Stimulated activated CD8-positive, alpha-beta memory T cell treated with anti-CD3 and anti-CD28 coated beads, Interleukin-7, amount 100 ng/mL, for 24 hours (primary cell): ENCODE results near the gene RBMS3.
"Not testable (repeated sequence)": the region's sequence is repeated elsewhere in the genome, so short reads cannot be mapped to it uniquely, and the experiment has no call there.

ENCODE experiments used
- DNase-seq: peaks from one replicate; pipeline ENCODE4 v3.0.0-alpha.2; 2020; ENCODE audit warnings: low read depth

The RBMS3 gene

DNA sequence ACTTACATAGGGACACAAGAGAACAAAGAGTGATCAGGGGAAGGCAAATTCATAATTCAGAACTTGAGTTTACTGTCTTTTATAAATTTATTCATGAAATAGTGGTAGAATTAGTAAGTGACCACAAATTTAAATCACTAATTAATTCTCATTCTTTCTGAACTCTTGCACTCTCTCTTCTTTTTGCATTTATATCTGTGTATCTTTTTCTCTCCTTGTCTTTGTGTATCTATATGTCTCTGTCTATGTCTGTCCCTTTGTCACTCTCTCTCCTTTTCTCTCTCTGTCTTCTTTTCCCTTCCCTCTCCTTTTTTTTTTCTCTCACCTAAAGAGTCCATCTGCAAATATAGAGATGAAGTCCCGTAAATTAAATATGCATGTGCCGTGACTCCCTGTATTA lies 31.5 kb downstream of the RBMS3 start:
- DNase-seq, result no peak

GRCh38 chr3:29312960-29313452 lies 32.1 kb downstream of the RBMS3 start:
- no peak for DNase-seq

DNA sequence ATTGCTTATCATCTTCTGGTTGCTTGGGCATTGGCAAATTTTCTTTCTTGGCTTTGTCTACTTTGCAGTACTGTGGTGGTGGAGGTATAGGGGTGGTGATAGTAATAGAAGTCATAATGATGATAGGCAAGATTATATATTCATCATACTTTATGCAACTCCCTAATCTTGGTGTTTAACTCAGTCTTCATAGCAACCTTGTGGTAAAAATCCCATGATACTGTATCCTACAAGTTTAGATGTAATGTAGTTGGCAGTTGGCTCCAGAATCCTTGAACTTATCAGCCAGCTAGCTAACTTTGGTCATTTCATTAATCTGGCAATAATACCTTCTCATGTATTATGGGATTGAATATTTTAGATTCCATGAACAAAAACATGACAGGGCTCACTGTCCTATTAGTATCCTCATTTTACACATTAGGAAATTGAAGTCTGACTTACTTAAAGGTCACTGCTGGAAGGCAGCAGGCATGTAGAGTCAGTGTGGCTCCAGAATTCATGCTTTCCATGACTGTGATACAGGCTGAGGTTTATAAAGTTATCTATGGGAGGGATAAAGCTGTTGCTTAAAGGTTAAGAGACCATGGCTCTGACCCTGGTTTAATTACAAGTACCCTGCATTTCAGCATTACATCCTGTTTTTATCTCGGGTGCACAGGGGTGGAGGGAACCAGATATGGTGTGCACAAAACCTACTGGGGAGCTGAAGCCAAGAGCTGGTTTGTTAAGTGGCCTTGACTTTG lies 33.3 kb downstream of the RBMS3 start:
- no peak for DNase-seq

GRCh38 chr3:29314727-29315088 lies 33.8 kb downstream of the RBMS3 start:
- no peak for DNase-seq

GRCh38 chr3:29317659-29318173 lies 36.8 kb downstream of the RBMS3 start:
- no peak for DNase-seq

- DNase-seq, result no peak
Observed at GRCh38 chr3:29318251-29318650, 37.4 kb downstream of the RBMS3 start.

DNA sequence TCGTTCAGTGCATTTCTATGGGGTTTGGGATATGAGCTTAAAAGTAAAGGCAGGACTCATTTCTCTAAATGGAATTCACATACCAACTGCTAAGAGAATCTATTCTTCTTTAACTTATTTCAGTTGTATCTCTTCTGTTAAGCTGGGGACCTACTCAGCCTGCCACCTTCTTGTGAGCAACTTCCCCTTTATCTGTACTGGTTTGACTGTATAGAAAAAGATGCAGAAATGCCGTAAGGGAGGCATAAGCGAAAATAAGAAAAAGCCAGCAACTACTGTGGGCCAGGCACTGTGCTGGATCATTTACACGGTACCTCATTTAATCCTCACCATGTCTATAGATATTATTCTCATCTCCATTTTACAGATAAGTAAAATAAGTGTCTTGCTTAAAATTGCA lies 38.4 kb downstream of the RBMS3 start:
- DNase-seq, result no peak

DNA sequence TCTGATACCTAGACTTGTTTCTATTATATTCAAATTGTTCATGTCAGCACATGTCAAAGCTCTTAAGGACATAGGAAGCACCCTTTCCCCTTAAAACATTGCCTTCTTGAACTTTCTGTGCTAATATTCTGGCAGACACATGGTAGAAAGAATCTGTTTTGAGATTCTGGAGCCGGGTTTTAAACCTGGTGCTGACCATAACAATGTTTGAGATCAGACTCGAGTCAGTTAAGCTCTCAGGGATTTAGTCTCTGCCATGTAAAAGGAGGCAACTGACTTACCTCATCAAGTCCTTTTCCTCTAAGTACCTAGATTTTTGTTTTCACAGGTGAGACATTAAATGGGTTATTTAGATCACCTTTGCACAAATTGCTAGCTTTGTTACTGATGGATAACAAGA lies 38.9 kb downstream of the RBMS3 start:
- DNase-seq, result no peak

- DNase-seq, result no peak
Observed at GRCh38 chr3:29322586-29322985, 41.7 kb downstream of the RBMS3 start.

DNA sequence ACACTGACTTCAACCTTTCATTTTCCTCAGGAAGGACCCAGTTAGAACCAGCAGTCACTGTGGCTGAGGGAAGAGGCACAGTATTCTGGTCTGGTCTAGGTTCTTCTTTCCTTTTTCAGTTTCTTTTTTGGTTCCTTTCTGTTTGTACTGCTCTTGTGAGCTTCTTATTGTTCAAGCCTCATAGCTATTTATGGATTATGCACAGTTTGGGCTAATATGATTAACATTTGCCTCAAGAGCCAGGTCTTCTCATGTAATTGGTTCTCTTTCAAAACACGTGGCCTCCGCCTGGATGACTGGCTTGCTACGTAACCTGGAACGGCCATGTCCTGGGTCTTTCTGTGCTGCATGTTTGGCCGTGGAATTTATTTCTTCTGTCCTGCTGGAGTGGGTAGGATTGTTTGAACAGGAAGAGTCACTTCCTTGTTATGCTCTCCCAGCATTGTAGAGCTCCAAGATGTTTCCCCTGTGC lies 43.3 kb downstream of the RBMS3 start:
- no peak for DNase-seq

DNA sequence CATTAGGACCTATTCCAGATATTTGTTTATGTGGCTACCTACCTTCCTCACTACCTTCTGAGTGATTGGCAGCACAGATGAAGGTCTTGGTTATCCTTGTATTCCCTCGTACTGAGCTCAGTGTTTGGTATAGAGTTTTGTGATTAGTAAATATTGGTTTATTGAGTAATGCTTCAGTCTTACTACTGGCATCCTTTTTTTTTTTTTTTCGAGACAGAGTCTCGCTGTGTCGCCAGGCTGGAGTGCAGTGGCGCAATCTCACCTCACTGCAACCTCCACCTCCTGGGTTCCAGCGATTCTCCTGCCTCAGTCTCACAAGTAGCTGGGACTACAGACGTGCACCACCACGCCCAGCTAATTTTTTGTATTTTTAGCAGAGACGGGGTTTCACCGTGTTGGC lies 45.7 kb downstream of the RBMS3 start:
- not testable (repeated sequence) for DNase-seq

- DNase-seq, result no peak
Observed at GRCh38 chr3:29329986-29330890, 49.4 kb downstream of the RBMS3 start.

DNA sequence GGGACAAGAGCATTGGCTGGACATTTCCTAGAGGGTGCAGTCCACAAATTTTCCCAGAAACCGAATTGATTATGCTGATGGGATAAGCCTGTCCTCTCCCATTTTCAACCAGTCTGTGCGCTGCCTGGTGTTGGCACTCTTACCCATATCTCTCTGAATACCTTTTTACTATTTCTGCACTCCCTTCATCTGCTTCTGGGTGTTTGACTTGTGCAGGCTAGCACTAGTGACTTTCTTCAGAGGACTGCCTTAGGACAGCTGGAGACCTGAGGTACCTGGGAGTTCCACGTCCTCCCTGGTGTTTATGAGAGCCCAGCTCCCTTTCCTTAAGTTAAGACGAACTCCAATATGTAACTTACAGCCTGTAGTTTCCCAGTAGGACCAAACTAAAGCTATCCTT lies 50.2 kb downstream of the RBMS3 start:
- no peak for DNase-seq

DNA sequence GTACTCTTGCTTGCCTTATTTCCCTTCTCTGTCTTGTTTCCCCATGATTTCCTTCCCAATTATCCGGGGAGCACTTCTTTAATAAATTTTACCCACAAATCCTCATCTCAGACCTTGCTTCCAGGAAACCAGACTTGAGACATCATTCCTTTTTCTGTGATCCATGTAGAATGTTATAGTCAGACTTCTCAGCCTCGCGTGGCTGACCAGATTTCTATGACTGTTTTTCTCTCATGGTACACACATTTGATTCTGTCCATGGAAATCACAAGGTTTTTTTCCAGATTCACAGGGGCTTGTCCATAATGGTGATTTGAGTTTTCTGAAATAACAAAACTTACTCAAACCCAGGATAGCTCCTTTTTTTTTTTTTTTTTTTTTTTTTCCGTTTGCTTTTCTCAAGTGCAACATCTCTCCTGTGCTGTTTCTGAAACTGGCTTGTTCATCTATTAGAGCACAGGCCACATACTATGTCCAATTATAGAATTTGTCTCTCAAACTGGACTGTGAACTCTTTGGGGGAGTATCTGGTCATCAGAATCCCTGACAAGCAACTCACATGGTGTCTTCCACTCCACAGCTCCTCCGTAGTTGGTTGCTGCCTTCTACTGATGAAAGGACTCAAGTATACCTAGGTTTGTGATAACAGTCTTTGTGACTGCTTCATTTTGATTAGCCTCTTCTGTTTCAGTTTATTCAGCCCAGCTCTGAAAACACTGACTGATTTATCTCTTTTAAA lies 50.8 kb downstream of the RBMS3 start:
- no peak for DNase-seq

- DNase-seq, result no peak
Observed at GRCh38 chr3:29332195-29332637, 51.3 kb downstream of the RBMS3 start.

DNA sequence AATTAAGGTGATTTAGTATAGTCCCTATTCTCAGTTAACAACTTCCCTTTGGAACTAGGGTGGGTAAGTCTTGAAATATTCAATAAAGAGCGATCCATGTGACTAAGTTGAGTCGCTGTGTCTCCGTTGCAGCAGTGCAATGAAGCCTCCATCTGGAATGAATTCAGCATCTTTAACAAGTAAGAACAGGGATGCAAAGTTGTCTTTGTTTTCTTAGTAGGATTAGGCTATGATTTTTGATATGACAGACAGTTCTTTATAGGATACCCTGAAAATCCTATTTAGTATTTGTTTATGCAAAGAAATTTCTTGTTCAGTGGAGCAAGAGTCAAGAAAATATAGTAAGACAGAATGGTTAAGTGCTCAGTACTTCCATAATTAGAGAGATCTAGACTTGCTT lies 52.7 kb downstream of the RBMS3 start:
- no peak for DNase-seq

GRCh38 chr3:29334706-29335105 lies 53.8 kb downstream of the RBMS3 start:
- no peak for DNase-seq

DNA sequence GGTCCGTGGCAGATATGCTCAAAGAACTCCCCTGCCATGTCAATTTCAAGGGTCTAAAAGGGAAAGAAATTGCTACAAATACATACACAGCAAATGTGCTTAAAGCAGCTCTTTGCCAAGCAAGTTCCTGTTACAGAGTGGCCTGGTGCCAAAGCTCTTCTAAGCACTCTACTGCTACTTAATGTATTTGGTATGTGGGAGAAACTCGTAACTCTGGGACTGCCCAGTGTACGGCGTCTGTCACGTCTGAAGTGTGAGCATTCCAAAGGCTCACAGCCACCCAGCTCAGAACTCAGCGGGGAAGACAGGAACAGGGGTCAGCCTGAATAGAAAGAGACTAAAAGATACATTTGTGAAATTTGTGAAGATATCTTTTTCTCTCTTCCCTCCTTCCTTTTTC lies 54.6 kb downstream of the RBMS3 start:
- DNase-seq, result no peak

- no peak for DNase-seq
Observed at GRCh38 chr3:29335943-29336342, 55.1 kb downstream of the RBMS3 start.

DNA sequence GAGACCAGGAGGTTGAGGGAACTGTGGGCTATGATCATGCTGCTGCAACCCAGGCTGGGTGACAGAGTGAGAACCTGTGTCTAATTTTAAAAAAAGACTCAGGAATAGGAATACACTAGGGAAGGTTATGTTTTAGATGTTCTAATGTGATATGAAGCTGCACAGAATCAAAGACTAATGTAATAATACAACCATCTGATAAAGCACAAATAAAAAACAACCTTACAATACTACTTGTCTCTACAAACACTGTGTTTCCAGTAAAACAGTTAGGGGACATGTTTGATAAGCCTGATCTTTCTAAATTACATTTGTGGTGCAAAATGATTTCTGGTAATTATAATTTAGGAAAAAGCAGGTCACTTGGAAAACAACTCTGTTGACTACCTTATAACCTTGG lies 56.7 kb downstream of the RBMS3 start:
- no peak for DNase-seq

DNA sequence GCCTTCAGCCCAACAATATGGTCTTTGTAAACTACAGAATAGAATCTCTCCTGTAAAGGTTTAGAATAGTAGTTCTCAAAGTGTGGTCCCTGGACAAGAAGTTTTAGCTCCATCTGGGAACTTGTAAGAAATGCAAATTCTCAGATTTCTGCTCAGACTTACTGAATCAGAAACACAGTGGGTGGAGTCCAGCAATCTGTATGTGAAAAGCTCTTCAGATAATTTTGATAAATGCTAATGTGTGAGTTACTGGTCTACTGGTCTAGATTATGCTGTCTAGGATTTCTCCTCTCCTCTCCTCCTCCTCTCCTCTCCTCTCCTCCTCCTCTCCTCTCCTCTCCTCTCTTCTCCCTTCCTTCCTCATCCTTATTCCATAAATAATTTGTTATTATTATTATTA lies 57.5 kb downstream of the RBMS3 start:
- DNase-seq, result no peak
